Measurements from ENCODE around the gene SLAIN2. TPM values are rescaled to one million over a fixed set of nuclear protein-coding genes. Genes with fewer than 3 reads are reported as not detected.

The SLAIN2 gene
- total RNA-seq, 1 experiment from 2014 or later, result 30.8 TPM

GRCh38 chr4:48467442-48467841 is 126.1 kb downstream of the SLAIN2 start:
- no peak overlapping the region for H3K23ac ChIP-seq (ENCODE audit: insufficient read length, low read depth, low read length)
- no peaks in the 10 kb centered on the region for H4K20me1 ChIP-seq (ENCODE audit: control insufficient read depth, insufficient read depth, insufficient read length)
- no peak overlapping the region for H2BK20ac ChIP-seq (ENCODE audit: low read depth, low read length, poor library complexity, severe bottlenecking)
- H3K9ac ChIP-seq (ENCODE audit: extremely low read depth, insufficient read length, low read length), result no peak overlapping the region
- no peak overlapping the region for H3K18ac ChIP-seq (ENCODE audit: insufficient read length, low read depth, low read length)
- DNase-seq, result no peak
- no peaks in the 10 kb centered on the region for H3K79me1 ChIP-seq (ENCODE audit: insufficient read depth, low read depth, low read length, poor library complexity, severe bottlenecking)
- H4K8ac ChIP-seq (replicated peaks; ENCODE audit: insufficient read length, low read depth, low read length), result no peak overlapping the region
- no peak overlapping the region for H2AK5ac ChIP-seq (ENCODE audit: insufficient read length, low read length)
- Mint-ChIP-seq H3K4me3 (no peak overlapping the region), H3K9me3 (no peaks in the 10 kb centered on the region; a peak in 1 of 5 replicates), H3K36me3 (ENCODE audit: insufficient read depth in 1 of 3, low read depth in 3 of 3) (no peaks in the 10 kb centered on the region), H3K27ac (no peak overlapping the region), H3K4me1 (peaks cover 4 to 6% of the 10 kb centered on the region in 2 experiments), H3K27me3 (ENCODE audit: low read depth) (no peaks in the 10 kb centered on the region; the same call in 1 of the 2 replicates)
- no peak overlapping the region for H4K91ac ChIP-seq (ENCODE audit: insufficient read length, low read depth, low read length)
- H3K23me2 ChIP-seq (ENCODE audit: insufficient read length, low read depth, low read length, poor library complexity, severe bottlenecking), result peaks cover 3% of the 10 kb centered on the region
- H2BK5ac ChIP-seq (ENCODE audit: insufficient read length, low read length), result no peak overlapping the region
- H3K27me3 ChIP-seq (ENCODE audit: insufficient read depth, low read length), result no peaks in the 10 kb centered on the region
- H3T11ph ChIP-seq (ENCODE audit: low read length), result no peak overlapping the region
- H2BK15ac ChIP-seq (ENCODE audit: low read depth, low read length), result no peak overlapping the region
- TF ChIP-seq, protein P1, sequence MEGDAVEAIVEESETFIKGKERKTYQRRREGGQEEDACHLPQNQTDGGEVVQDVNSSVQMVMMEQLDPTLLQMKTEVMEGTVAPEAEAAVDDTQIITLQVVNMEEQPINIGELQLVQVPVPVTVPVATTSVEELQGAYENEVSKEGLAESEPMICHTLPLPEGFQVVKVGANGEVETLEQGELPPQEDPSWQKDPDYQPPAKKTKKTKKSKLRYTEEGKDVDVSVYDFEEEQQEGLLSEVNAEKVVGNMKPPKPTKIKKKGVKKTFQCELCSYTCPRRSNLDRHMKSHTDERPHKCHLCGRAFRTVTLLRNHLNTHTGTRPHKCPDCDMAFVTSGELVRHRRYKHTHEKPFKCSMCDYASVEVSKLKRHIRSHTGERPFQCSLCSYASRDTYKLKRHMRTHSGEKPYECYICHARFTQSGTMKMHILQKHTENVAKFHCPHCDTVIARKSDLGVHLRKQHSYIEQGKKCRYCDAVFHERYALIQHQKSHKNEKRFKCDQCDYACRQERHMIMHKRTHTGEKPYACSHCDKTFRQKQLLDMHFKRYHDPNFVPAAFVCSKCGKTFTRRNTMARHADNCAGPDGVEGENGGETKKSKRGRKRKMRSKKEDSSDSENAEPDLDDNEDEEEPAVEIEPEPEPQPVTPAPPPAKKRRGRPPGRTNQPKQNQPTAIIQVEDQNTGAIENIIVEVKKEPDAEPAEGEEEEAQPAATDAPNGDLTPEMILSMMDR (conservative IDR thresholded peaks at IDR 0.05), result no peak
- no peak overlapping the region for H3K14ac ChIP-seq (ENCODE audit: insufficient read depth, low read length)
- H2BK120ac ChIP-seq (ENCODE audit: low read depth, low read length, poor library complexity, severe bottlenecking), result no peak overlapping the region
- H2BK12ac ChIP-seq (ENCODE audit: insufficient read length, low read depth, low read length), result no peak overlapping the region
- H3K4ac ChIP-seq (ENCODE audit: low read depth, low read length), result no peak overlapping the region
- H3K9me3 ChIP-seq (ENCODE audit: control insufficient read depth, low read depth, low read length), result no peaks in the 10 kb centered on the region
- H3K4me2 ChIP-seq (ENCODE audit: insufficient read depth, insufficient read length, low read length), result no peak overlapping the region
- no peak overlapping the region for H4K5ac ChIP-seq (ENCODE audit: insufficient read length, low read depth, low read length)
- H3K56ac ChIP-seq (ENCODE audit: insufficient read length, low read depth, low read length), result no peak overlapping the region
- H2AFZ ChIP-seq (ENCODE audit: low read length), result no peak overlapping the region
- H3K27ac ChIP-seq (ENCODE audit: insufficient read length, low read depth, low read length), result no peak overlapping the region
- WGBS (ENCODE audit: extremely low coverage, insufficient read length, low lambda C conversion rate), result no CpG with 5 or more reads among the region's 2 CpGs
- H3K4me1 ChIP-seq (ENCODE audit: insufficient read depth, low read length), result no peaks in the 10 kb centered on the region
- no peaks in the 10 kb centered on the region for H3K79me2 ChIP-seq (ENCODE audit: insufficient read depth, low read length)

Data from H9 (cell line).